NCI-H2081 treated with DMSO at 0.1 percent for 48 hours (cell line): ENCODE results near the gene GPATCH11.

ENCODE experiments used
- DNase-seq: peaks from one replicate; lab custom pipeline; 2025; lab: John Stamatoyannopoulos, UW

GPATCH11 gene

DNA sequence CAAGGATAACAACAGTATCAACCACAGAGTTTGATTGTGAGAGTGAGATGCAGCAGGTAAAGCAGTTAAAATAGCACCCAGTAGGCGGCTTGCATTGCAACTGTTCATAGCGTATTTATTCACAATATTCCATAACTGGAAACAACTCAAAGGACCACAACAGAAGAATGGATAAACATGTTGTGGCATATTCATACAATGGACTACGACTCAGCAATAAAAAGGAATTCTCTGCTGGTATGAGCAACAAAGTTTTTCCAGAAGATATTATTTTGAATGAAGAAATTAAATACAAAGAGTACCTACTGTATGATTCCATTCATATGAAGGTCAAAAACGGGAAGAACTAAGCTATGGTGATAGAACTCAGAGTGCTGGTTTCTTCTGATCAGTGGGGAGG, 25.2 kb downstream of the GPATCH11 start:
- no peak for DNase-seq

DNA sequence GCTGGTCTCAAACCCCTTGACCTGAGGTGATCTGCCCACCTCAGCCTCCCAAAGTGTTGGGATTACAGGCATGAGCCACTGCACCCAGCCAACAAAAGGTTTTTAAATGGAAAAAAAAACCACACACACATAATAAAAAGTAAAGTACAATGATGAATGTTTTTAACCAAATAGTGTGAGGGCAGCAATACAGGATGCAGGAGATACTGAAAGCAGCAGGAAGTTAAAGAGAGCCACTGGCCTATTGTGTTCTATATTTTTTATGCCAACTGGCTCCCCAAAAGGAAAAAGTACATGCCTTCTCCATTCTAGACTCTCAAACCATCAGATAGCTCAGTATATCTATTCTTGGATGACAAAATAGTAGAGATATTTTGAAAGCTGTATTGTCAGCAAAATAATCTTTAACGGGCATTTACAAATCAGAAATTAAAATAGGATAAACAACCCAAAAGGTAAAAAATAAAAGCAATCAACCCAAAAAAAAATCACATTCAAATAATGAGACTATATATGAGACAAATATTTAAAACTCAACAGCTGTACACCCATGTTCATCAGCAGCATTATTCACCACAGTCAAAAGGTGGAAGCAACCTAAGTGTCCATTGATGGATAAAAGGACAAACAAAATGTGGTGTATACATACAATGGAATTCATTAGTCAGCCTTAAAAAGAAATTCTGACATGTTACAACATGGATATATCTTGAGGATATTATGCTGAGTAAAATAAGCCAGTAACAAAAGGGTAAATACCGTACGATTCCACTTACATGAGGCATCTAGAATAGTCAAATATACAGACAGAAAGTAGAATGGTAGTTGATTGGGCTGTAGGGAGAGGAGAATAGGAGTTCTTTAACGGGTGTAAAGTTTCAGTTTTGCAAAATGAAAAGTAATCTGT, 26.2 kb downstream of the GPATCH11 start:
- DNase-seq: no peak

DNA sequence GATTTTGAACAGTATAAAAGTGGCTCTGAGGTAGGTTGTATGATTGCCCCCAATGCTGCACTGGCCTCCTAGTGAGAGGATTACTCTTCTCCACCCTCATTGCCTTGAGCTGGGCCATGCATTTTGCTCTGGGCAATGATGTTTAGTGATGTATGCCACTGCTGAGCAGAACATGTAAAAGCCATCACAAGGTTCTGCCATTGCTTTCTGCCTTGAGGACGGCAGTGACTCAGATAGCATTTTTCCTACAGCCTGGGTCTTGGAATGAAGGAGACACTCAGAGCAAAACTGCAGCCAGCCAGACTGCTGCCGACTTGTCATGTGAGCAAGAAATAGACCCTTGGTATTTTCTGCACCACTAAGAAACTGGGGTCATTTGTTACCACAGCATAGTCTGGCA, 27.6 kb downstream of the GPATCH11 start:
- DNase-seq: no peak

DNA sequence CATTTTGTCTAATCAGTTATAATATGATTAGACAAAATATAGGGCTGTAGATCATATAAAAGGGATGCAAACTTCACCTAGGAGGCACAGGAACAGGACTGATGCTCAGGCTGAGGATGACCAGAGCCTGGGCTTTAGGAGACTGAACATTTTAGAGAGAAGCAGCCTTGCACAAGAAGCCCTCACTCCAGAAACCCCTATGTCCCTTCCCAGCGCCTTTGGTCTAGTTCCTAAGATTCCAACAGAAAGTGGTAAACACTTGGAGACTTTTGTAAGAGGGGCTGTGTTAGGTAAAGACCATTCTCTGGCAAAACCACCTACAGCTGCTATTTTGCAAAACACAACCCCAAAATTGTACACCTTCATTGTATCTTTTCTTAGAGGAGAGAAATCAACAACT, 33.2 kb downstream of the GPATCH11 start:
- no peak for DNase-seq

DNA sequence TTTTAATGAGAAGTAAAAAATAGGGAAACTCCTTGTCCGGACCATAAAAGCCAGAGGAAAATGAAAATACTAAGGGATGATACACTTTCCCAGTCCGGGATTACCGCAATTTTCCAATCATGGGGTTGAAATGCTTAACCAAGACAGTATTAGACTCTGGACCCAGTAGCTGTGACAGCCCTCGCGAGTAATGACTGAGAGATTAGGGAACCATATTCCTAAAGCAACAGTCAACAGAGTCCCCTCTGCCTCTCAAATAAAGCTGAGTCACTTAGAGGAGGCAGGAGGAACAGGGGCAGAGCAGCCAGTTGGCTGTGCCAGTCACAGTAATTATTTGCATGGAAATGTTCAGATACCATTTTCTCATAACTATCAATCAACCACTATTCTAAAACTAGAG, 34.8 kb downstream of the GPATCH11 start:
- no peak for DNase-seq

DNA sequence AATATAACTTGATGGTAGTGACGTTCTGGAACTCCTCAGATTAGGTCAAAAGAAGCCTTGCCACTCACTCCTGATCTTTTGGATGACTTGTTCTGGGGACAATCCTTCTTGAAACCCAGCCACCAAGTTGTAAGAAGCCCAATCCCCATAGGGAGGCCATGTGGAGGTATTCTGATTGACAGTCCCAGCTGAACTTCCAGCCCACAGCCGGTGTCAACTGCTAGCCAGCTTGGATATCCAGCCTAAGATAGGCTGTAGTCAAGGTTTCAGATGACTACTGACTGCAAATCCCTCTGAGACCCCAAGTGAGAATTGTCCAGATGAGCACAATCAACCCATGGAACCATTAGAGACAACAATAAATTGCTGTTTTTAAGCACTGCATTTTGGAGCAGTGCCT, 41.1 kb downstream of the GPATCH11 start:
- DNase-seq: no peak

- no peak for DNase-seq
These were observed 48.6 kb downstream of the GPATCH11 start for GRCh38 chr2:37132914-37133313.

- no peak for DNase-seq
These were observed 58.2 kb downstream of the GPATCH11 start for GRCh38 chr2:37142546-37142945.

- no peak for DNase-seq
These were observed 59.7 kb downstream of the GPATCH11 start for GRCh38 chr2:37143974-37144373.

- no peak for DNase-seq
These were observed 61.7 kb downstream of the GPATCH11 start for GRCh38 chr2:37146062-37146461.

DNA sequence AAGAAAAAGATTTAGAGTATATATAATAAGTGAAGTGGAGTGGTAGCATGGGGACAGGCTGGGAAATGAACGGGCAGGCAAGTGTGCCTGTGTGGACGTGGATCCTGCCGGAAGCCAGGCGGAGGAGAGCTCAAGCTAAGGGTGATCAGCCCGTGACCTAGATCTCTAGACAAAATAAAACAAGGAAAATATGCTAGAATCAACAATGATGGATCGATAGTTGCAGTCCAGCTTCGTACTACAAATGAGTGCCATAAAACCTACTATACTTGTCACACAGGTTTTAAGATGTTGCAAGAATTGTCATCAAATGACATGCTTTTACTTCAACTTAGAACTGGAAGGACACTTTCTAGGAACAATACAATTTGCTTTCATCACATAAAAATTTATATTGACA, 64.0 kb downstream of the GPATCH11 start:
- DNase-seq: no peak
